Inferior parietal cortex (tissue), 1 donor: ENCODE measurements around the gene CPNE5.
"Not testable (repeated sequence)": the region's sequence is repeated elsewhere in the genome, so short reads cannot be mapped to it uniquely, and the experiment has no call there.

ENCODE experiments used
- DNase-seq: peaks from one replicate; pipeline ENCODE4 v3.0.0-alpha.2; 2016; ENCODE audit errors: extremely low spot score

CPNE5 gene

GRCh38 chr6:36704961-36705577, 134.2 kb downstream of the CPNE5 start:
- not testable (repeated sequence) for DNase-seq

GRCh38 chr6:36703982-36704381, 135.3 kb downstream of the CPNE5 start:
- no peak for DNase-seq

GRCh38 chr6:36703081-36703606, 136.1 kb downstream of the CPNE5 start:
- no peak for DNase-seq

DNA sequence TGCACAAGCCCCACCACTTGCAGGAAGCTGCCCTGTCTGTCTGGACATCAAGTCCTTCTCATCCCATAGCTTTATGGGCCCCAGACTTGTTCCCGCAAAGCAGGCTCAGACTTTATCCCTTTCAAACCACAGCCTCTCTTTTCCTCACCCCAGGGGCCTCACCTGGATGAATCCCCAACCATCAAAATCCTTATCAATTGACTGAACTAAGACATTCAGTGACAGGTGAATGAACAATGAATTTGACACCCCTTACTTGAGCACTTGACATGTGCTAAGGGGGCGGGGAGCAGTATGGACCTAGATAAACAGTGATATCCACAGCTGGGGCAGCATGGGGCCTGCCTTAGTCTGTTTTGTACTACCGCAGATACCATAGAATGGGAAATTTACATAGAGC, 136.6 kb downstream of the CPNE5 start:
- DNase-seq = no peak

DNA sequence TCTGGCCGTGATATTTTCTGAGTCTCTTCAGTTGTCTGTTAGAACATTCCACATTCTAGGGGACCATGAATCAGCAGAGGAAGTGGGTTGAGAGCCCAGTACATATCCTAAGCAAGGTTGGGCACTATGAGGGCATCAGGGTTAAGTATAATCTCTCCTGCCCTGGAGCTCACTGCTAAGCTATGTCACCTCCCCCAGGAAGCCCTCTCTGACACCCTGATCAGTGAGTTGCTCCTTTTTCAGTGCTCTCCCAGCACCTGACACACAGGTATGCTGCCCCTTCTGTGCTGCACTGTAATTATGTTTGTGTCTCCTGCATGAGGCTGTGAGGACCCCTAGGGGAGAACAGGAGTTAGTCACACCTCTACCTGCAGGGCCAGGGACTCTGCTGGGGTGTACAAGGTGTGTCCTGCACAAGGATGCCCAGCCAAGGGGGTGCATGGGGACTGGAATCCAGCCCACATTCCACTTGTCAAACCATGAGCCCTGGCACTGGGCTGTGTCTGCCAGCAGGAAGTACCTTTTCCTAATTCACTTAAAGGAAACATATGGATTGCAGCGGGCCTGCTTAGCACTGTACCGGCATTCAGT, 137.7 kb downstream of the CPNE5 start:
- no peak for DNase-seq

GRCh38 chr6:36700831-36701230, 138.4 kb downstream of the CPNE5 start:
- no peak for DNase-seq

GRCh38 chr6:36700071-36700812, 139.0 kb downstream of the CPNE5 start:
- DNase-seq = no peak

GRCh38 chr6:36699348-36699747, 139.9 kb downstream of the CPNE5 start:
- DNase-seq = no peak

DNA sequence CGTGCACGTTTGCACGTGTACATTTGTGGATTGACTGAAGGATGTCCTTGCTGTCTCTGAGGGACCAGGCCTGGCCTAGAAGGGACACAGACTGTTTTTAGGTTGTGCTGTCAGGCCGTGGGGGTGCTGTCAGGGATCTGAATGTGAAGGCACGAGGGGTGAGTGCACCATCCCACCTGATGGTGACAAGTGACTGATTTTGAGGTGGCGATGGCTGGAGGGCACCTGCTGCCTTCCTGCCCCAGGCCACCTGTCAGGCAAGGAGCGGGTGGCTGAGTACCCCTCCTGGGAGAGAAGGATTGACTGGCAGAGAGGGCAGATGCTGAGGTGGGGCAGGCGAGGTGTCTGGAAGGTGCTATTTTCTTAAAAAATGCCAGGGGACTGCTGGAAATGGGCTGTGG, 140.4 kb downstream of the CPNE5 start:
- no peak for DNase-seq

- DNase-seq = no peak
Observed at GRCh38 chr6:36698196-36698595, 141.0 kb downstream of the CPNE5 start.

- DNase-seq = no peak
Observed at GRCh38 chr6:36697481-36697903, 141.8 kb downstream of the CPNE5 start, which contains the start of gene RAB44. TSS of gene RAB44 (plus strand) at chr6:36697826. CDS start at chr6:36704236, 6,410 bp downstream.

GRCh38 chr6:36695414-36695813, 143.8 kb downstream of the CPNE5 start:
- no peak for DNase-seq

- DNase-seq = no peak
Observed at GRCh38 chr6:36694616-36695015, 144.6 kb downstream of the CPNE5 start.

GRCh38 chr6:36692861-36693702, 146.2 kb downstream of the CPNE5 start:
- no peak for DNase-seq

DNA sequence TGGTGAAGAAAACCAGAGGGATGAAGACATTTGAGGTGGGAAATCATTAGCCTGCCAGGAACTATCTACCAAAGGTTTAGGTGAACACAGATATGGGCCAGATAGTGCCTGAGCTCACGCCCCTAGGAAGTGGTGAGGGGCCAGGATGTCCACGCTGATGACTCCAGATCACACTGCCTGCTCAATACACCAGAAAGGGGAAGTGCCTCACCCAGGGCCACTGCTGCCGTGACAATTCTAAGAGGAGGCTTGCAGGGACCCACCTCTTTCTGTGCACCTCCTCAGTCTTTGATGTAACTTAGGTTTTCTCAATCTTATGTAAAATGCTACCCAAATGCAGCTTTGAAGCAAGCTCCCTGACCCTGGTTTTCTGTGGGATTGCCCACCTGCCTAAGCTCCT, 147.0 kb downstream of the CPNE5 start:
- no peak for DNase-seq

GRCh38 chr6:36691612-36692011, 147.6 kb downstream of the CPNE5 start:
- DNase-seq = no peak

- no peak for DNase-seq
Observed at GRCh38 chr6:36691011-36691410, 148.2 kb downstream of the CPNE5 start.
